GM19351 (cell line): Measurements from ENCODE around the gene PDE3A.
"Not testable (repeated sequence)": the region's sequence is repeated elsewhere in the genome, so short reads cannot be mapped to it uniquely, and the experiment has no call there.

Experiments used
- ATAC-seq: cut with Tn5 transposase; IDR thresholded peaks from one replicate; pipeline ENCODE4 v1.9.1; 2021; ENCODE audit warnings: mild to moderate bottlenecking, moderate library complexity; ENCODE audit not compliant: unreplicated experiment

Gene PDE3A

DNA sequence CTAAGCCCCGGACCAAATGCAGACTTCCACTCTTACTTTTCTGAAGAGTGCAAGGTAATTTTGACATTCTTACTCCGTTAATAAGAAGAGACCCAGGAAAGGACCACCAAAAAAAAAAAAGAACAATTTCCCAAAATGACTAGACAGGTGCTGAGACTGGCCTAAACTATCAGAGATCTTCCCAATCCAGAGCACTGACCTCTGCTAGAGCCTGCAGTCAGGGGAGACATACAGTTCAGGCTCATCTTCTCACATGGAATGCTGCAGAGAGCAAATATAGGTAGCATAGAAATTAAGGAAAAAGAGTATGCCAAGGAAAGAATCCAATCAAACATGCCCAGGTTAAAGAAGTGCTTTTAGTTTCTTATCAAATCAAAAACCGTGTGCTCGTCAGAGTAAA lies 177.9 kb downstream of the PDE3A start:
- no peak for ATAC-seq

DNA sequence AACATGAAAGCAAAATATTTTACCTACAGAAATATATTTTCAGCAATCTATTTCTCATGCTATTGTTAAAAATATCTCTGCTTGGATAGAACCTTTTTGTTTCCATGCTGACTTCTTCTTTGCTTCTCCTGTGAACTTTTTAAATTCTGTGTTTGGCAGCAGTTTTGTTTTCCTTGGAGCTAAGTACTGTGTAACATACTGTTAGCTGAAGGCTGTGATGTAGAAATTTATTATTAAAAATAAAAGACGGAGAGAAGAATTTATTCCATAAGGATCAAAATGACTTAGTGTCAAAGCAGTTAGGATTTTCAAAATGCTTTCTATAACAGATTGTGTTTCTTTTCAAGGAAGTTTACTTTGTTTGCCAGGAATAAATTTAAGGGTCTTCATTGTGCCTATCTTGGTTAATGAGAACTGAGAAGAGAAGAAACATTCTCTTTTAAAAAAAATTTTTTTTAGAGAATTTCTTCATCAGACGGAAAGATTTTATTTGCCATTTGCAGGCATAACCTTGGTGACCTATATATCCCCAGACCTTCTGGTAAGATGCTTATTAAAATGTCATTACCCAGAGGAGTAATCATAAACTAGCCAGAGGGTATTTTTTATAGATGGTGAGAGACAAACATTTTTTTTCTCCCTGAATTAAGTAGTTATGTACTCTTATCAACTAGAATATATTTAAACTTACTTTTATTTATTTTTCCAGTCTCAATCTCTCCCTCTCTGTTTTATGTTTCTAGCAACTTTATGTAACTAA lies 179.7 kb downstream of the PDE3A start:
- ATAC-seq = no peak

DNA sequence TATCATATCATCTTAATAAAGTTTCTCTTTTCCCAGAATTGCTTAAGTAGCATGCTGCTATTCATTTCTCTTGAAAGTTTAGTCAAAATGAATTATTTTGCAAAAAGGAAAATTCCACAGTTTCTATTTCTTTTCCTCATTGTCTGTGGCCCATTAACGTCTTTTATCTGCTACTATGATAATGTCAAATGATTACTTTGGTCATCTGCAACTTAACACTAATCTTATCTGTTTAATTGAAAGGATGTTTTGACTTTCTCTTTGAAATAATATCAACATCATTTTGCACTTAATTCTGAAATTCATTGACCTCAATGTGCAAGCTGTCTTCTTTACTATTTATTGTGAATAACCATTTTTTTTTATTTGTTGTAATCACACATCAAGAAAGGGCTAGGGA lies 180.3 kb downstream of the PDE3A start:
- ATAC-seq = no peak

DNA sequence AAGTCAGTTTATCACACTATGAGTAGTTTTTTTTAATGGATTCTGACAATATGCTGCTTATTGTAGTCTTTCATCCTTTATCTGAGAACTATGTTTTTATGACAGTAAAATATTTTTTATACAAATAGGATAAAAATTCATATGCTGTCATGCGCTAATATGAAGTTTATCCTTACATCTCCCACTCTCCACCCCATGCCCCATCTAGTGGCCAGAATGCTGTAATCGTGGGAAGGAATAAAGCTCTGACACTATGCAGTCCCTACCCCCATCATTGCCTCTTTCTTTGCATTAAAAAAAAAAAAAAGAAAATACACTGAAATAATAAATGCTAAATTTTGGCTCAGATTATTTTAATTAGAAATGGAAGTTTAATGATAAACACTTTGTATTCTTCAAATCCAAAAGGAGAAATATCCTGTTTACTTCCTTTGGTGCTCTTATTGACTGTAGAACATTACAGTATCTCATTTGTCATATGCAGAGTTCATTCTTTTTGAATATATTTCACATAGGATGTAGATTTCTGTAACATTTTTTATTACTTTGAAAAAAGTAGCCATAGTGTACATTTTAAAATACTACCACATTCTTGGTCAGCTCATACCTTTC lies 180.9 kb downstream of the PDE3A start:
- ATAC-seq = no peak

DNA sequence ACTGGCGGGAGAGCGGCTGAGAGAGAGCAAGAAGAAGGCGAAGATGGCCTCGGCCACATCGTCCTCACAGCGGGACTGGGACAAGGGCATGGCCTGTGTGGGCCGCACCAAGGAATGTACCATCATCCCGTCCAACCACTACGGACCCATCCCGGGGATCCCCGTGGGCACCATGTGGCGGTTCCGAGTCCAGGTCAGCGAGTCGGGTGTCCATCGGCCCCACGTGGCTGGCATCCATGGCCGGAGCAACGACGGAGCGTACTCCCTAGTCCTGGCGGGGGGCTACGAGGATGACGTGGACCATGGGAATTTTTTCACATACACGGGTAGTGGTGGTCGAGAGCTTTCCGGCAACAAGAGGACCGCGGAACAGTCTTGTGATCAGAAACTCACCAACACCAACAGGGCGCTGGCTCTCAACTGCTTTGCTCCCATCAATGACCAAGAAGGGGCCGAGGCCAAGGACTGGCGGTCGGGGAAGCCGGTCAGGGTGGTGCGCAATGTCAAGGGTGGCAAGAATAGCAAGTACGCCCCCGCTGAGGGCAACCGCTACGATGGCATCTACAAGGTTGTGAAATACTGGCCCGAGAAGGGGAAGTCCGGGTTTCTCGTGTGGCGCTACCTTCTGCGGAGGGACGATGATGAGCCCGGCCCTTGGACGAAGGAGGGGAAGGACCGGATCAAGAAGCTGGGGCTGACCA lies 183.6 kb downstream of the PDE3A start:
- ATAC-seq = not testable (repeated sequence)

DNA sequence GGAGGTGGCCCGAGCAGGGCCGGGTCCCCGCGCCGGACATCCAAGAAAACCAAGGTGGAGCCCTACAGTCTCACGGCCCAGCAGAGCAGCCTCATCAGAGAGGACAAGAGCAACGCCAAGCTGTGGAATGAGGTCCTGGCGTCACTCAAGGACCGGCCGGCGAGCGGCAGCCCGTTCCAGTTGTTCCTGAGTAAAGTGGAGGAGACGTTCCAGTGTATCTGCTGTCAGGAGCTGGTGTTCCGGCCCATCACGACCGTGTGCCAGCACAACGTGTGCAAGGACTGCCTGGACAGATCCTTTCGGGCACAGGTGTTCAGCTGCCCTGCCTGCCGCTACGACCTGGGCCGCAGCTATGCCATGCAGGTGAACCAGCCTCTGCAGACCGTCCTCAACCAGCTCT lies 184.2 kb downstream of the PDE3A start:
- not testable (repeated sequence) for ATAC-seq

DNA sequence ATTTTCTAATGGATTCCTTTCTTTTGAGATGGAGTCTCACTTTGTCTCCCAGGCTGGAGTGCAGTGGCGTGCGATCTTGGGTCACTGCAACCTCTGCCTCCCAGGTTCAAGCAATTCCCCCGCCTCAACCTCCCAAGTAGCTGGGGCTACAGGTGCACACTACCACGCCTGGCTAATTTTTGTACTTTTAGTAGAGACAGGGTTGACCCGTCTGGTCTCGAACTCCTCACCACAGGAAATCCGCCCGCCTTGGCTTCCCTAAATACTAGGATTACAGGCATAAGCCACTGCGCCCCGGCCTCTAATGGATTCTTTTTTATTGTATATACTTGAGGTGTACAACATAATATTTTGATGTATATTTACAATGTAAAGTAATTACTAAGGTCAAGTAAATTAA lies 186.7 kb downstream of the PDE3A start:
- no peak for ATAC-seq

DNA sequence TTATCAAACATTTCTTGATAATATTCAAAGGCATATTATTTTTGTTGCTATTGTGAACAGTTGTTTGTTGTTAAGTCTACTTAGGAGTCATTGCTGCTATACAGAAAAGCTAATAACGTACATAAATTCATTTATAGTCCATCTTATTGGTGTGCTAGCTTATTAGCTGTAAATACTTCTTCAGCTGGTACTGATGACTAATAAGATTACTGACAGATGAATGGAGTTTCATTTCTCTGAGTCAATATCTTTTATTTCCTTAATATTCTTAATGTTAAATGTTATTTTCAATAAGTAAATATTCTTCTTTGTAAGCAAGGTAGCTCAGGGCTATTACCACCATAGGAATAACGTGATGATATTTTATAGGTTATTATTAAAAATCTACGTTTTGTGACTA lies 187.4 kb downstream of the PDE3A start:
- no peak for ATAC-seq

DNA sequence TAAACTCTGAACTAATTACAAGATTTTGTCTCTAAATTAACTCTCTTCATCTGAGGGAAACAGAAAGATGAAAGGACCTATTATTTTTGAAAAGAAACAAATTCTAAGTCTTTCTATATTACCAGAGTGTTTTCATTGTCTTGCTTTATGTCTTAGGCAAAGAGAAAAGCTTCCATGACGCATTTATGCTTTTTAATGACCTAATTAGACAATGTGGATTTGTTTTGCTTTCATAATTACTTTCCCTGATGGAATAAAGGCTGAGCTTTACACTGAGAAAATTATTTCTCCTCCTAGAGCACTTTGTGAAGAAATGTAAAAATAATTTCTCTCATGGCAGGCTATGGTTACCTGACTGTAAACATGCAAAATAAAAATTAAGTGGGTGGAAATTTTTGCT lies 188.8 kb downstream of the PDE3A start:
- ATAC-seq = no peak

DNA sequence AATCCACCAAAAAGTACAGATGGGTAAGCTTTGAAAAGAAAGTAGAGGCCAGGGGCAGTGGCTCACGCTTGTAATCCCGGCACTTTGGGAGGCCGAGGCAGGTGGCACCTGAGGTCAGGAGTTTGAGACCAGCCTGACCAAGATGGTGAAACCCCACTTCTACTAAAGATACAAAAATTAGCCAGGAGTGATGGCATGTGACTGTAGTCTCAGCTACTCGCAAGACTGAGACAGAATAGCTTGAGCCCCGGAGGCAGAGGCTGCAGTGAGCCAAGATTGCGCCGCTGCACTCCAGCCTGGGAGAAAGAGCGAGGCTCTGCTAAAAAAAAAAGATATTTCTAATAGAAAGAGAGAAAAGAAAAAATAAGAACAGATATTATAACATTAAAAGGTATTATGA lies 192.6 kb downstream of the PDE3A start:
- no peak for ATAC-seq

DNA sequence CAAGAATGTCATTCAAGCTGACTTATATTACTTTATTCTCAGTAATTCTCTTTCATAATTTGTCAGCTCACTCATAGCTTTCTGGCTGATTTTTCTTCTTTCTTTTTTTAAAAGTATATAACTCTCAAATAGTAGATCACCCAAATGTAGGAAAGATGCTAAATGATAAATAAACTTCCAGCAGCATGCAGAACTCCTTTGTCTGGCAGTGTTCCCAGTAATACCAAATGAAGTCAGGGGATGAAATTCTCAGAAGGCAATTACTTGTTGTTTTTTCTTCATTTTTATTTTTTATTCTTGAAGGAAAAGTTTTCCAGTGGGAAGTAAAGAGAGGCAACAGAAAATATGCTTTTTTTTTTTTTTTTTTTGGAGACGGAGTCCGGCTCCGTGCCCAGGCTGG lies 193.5 kb downstream of the PDE3A start:
- no peak for ATAC-seq

DNA sequence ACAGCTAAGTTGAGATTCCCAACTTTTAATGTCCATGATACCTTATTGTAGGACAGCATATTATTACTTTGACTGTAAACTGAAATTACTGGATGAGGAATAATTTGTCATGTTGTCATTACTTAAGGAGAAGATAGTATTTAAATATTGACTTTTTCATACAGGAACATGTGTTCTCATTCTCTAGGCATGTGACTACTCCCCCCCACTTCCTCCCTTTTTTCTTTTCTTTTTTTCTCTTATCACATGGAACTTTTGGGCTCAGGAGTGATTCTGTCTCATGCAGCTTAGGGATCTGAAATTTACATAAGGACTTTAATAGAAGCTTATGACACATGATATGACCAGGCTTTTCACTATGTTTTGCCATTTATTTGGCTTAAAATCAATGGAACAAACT lies 199.1 kb downstream of the PDE3A start:
- no peak for ATAC-seq

DNA sequence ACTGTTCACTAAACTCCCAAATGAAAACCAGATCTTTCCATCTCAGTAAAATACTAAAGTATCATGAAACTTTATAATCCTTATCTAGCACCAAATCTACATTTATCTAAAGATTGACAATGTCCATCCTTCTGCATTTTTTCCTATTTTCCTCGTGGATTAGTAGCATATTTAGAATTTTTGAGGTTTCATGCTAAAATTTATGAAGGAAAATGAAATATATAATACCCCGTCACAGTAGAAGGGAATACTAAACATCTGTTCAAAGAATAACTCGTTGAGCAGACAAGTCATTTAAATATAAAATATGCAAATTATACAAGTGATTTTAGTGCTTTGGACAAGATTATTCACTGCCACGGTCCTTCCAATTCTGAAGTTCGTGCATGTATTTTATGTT lies 204.1 kb downstream of the PDE3A start:
- no peak for ATAC-seq

DNA sequence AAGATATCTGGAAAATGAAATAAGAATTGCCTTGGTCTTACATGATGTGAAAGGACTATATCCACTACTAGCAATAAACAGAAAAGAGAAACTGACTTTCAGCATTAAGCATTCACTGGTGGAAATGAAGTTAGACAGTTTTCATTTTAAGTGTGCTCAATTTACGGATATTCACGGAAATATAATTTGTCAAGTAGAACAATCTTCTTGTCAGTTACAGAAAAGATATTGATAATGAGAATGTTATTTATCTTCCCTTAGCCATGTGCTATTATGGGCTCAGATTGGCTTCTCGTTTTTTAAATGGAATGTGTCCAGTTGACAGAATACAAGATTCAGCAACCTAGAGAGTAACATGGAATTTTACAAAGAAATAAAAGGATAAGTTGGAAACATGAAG lies 208.2 kb downstream of the PDE3A start:
- no peak for ATAC-seq

DNA sequence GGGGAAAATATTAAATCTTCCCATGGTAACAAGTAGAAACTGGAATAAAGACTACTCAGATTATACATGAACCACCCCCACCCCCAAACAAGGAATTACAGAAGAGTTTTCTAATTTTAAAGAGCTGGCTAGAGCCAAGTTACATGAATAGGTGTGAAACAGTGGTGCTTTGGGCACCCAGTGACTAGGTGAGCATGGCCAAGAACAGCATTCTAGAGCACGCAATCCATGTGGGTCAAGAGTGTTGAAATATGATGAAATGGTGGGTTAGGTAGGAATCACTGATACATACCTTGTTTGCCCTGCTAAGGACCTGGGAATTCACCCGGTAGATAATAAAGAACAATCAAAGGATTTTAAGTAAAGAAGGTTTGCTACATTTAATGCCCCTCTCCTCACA lies 208.7 kb downstream of the PDE3A start:
- no peak for ATAC-seq

DNA sequence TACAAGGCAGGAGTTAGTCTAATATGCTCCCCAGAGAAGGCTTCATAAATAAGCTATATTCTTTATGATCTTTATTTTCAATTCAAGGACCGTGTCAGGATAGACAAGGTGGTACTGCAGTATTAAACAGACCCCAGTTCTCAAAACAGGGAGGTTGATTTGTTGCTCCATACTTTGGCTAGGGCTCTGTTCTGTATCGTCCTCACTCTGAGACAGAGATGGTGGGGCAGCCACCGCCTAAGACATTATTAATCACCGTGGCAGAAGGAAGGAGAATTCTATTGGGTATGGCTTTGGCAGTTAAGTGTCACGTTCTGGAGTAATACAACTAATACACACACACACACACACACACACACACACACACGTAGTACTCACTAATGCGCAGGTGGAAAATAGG lies 209.8 kb downstream of the PDE3A start:
- no peak for ATAC-seq

DNA sequence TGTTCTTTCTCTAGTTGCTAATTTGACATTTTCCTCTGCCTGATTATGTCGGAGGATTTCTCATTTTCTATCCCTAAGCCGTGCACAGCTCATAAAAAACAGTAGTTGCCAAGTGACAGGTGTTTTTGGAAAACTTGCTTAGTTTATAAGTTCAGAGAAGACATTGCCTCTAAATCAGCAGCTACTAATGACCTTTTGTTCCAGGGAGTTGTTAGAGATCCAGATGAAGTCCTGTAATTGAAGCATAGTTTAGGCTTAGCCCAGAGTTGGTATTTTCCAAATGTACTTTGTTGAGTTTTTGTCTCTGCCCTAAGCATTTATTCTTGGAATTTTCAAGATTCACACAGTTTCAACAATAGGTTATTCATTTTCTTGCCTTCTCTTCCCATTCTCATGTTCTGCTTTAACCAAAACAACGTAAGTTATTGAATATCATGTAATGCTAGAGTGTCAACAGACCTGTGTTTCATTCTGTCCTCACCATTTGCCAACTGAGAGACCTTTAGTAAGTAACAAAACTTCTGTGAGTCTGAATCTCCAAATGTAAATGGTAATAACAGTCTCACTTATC lies 216.8 kb downstream of the PDE3A start:
- no peak for ATAC-seq

DNA sequence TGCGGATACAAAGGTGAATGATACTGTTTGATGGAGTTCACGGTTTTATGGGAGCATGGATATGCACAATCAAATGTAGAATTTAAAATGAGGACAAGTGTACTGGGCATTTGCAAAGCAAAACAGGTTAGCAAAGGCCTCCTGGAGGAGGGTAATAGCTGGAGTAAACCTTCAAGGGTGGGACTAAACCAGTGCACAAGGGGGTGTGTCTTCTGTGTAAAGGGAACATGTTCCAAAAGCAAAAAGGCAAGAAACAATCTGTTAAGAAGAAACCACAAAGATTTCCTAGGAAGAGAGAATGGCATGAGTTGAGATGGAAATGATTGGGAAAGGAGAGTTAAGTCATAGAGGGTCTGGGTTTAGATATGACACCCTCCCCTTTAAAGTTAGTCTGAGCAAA lies 217.6 kb downstream of the PDE3A start:
- no peak for ATAC-seq

DNA sequence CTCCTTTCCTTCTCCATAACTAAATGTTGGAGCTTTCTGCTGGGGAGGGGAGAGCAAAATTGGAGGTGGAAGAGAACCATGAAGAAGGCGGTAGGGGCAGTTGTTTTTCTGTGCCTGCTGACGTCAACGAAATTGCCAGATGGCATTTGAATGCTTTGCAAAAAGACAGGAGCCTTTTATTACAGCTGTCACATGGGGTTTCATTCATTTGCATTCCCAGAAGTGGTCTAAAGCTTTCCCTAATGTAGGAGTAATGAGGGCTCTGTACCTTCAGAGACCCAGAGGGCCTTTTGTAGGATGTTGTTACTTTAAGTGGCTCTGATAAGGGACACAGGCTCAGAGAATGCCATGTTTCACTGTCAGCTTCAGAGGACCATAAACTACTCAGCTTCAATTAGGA lies 219.7 kb downstream of the PDE3A start:
- ATAC-seq = no peak

DNA sequence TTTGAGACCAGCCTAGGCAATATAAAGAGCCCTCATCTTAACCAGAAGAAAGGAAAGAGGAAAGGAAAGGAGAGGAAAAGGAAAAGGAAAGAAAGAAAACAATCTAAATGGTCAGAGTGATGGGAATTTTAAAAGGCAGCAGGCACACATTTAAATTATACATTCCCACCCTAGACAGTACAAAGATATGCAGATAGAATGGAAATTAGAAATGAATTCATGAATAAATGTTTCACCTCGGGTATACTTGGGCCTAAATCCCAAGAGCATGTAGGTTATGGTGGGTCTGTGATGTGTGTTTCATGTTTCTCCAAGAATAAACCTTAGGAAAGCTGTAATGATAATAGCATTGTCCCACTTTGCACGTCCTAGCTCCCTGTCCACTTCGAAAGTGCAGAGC lies 222.2 kb downstream of the PDE3A start:
- ATAC-seq = no peak

DNA sequence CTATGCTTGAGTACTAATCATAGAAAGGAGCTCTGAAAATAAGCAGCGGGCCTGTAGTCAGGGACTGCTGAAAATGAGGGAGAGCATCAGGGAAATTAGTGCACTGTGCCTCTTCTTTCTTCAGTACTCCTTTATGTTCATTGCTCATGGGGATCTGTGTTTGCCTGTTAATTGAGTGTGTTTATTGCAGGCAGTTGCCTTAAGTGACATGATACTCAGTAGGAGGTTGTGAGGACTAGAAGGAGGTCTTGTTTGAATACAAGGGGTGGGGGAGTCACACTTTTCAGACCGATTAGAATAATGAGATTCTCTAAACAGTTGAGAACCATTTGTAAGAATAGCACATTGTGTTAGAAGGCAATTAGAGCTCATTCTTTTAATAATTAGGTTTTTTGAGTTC lies 224.2 kb downstream of the PDE3A start:
- ATAC-seq = no peak

DNA sequence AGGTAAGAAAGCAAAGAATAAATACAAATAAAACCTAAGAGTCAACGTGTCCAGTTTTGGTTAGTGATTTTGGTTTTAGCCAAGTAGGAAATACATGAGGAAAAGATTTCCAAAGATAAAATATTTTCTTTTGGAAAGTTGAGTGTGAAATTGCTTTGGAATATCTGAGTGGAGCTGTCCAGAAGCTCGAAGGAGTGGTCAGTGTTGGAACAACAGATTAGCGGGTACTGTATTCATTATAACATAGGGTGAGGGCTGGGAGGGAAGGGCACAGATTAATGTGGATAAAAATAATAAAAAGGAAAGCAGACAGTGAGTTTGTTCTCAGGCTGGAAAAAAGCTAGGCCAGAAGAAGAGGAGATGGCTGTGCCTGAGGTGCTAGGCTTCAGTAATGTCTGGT lies 225.3 kb downstream of the PDE3A start:
- ATAC-seq = no peak
